GM13977 (cell line): Measurements from ENCODE around the gene F8A1.
"Not testable (repeated sequence)": the region's sequence is repeated elsewhere in the genome, so short reads cannot be mapped to it uniquely, and the experiment has no call there.

Experiments used
- DNase-seq: peaks from one replicate; pipeline ENCODE4 v3.0.0; 2012; ENCODE audit warnings: low spot score
- in situ Hi-C: fragments of 300-500 bp; cut with MboI; formaldehyde crosslinking; loops from one replicate; pipeline ENCODE4 v1.12.0; 2022; ENCODE audit warnings: low sequenced_read_pairs, low pct_unique_long_range_greater_than_20kb, mixed read lengths, inconsistent platforms; ENCODE audit not compliant: unreplicated experiment
- TF ChIP-seq, protein P1 (sequence below): IDR thresholded peaks from 2 replicates; pipeline ENCODE4 v1.5.1; 2012; ENCODE audit warnings: mild to moderate bottlenecking, control low read depth; ENCODE audit not compliant: insufficient read depth; ENCODE audit errors: extremely low read depth, missing control alignments

Gene F8A1

DNA sequence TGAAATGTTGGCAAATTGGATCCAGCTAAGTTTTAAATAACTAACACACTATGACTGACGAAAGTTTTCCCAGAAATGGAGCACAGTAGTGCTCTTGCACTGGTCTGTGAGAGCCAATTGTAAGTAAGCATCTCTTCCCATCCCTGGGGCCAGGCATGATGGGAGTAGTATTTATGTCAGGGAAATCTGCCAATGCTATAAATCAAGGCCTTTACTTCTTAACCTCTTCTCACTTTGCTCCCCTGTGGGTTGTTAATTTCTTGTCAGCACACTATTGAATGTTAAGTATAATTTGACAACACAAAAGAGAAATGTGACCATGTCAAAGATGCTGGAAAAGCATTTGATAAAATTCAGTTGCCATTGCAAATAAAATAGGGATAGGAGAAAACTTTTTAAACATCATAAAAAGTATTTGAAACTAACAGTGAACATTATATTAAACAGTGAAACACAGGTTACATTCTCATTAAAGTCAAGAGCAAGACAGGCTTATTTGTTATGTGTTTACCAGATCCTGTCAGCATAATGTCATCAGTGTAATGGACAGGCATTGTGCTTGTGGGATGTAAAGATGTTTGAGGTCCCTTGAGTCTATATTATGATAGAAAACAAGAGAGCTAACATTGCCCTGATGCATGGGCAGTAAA, 5.0 kb downstream of the F8A1 start:
- TF ChIP-seq, protein P1, sequence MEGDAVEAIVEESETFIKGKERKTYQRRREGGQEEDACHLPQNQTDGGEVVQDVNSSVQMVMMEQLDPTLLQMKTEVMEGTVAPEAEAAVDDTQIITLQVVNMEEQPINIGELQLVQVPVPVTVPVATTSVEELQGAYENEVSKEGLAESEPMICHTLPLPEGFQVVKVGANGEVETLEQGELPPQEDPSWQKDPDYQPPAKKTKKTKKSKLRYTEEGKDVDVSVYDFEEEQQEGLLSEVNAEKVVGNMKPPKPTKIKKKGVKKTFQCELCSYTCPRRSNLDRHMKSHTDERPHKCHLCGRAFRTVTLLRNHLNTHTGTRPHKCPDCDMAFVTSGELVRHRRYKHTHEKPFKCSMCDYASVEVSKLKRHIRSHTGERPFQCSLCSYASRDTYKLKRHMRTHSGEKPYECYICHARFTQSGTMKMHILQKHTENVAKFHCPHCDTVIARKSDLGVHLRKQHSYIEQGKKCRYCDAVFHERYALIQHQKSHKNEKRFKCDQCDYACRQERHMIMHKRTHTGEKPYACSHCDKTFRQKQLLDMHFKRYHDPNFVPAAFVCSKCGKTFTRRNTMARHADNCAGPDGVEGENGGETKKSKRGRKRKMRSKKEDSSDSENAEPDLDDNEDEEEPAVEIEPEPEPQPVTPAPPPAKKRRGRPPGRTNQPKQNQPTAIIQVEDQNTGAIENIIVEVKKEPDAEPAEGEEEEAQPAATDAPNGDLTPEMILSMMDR, result no peak
- in situ Hi-C loops, result no loop called here
- DNase-seq, result no peak

- TF ChIP-seq, protein P1, result no peak
- in situ Hi-C loops, result no loop called here
- DNase-seq, result no peak
Observed at GRCh38 chrX:154892296-154892695, 6.1 kb downstream of the F8A1 start.

- TF ChIP-seq, protein P1, result no peak
- DNase-seq, result no peak
- in situ Hi-C loops, result no loop called here
Observed at GRCh38 chrX:154900323-154900722, 14.2 kb downstream of the F8A1 start.

- TF ChIP-seq, protein P1, result no peak
- in situ Hi-C loops, result no loop called here
- no peak for DNase-seq
Observed at GRCh38 chrX:154902408-154902807, 16.3 kb downstream of the F8A1 start.

GRCh38 chrX:154908821-154909220, 22.7 kb downstream of the F8A1 start:
- TF ChIP-seq, protein P1, result no peak
- DNase-seq, result no peak
- in situ Hi-C loops, result no loop called here

GRCh38 chrX:154910048-154910447, 23.9 kb downstream of the F8A1 start:
- DNase-seq, in situ Hi-C loops: not testable (repeated sequence)

- in situ Hi-C loops, DNase-seq: not testable (repeated sequence)
Observed at GRCh38 chrX:154910528-154910927, 24.4 kb downstream of the F8A1 start.

DNA sequence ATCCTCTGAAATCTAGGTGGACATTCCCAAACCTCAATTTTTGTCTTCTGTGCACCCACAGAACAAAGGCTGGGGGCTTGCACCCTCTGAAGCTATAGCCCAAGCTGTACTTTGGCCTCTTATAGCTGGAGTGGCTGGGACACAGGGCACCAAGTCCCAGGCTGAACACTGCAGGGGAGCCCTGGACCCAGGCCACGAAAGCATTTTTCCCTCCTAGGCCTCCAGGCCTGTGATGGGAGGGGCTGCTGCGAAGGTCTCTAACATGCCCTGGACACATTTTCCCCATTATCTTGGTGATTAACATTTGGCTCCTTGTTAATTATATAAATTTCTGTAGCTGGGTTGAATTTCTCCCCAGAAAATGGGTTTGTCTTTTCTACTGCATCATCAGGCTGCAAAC, 27.9 kb downstream of the F8A1 start:
- TF ChIP-seq, protein P1, result no peak
- in situ Hi-C loops, result no loop called here
- no peak for DNase-seq
